Adipocyte (in vitro differentiated cells): ENCODE results near the gene EPHA4.

Experiments
- DNase-seq: peaks from one replicate; pipeline ENCODE4 v3.0.0-alpha.2; 2015; ENCODE audit warnings: low read depth
- H3K27me3 ChIP-seq: replicated peaks from 2 replicates; pipeline ENCODE4 v1.7.0; 2013; ENCODE audit warnings: mild to moderate bottlenecking, low read length, moderate library complexity; ENCODE audit not compliant: control insufficient read depth, insufficient read depth
- H3K36me3 ChIP-seq: 2 replicates; pipeline ENCODE4 v1.7.0; 2013; ENCODE audit warnings: low read length, mild to moderate bottlenecking, moderate library complexity; ENCODE audit not compliant: control insufficient read depth, insufficient read depth, severe bottlenecking
- H3K4me1 ChIP-seq: 2 replicates; pipeline ENCODE4 v1.7.0; 2013; ENCODE audit warnings: mild to moderate bottlenecking, low read length, moderate library complexity; ENCODE audit not compliant: control insufficient read depth, insufficient read depth
- H3K4me3 ChIP-seq: 2 replicates; pipeline ENCODE4 v1.7.0; 2013; ENCODE audit warnings: mild to moderate bottlenecking, low read length, moderate library complexity
- H3K9ac ChIP-seq: 2 replicates; pipeline ENCODE4 v1.7.0; 2013; ENCODE audit warnings: mild to moderate bottlenecking, low read length, moderate library complexity
- H3K9me3 ChIP-seq: 2 replicates; pipeline ENCODE4 v1.7.0; 2013; ENCODE audit warnings: mild to moderate bottlenecking, low read length, moderate library complexity; ENCODE audit not compliant: control insufficient read depth

Gene EPHA4

GRCh38 chr2:221484761-221485502, 87.2 kb downstream of the EPHA4 start:
- Histone ChIP-seq H3K36me3 (no peaks in the 10 kb centered on the region), H3K4me3 (no peak overlapping the region), H3K9me3 (no peaks in the 10 kb centered on the region), H3K9ac (no peak overlapping the region), H3K4me1 (peaks cover 50% of the 10 kb centered on the region), H3K27me3 (no peaks in the 10 kb centered on the region)
- no peak for DNase-seq

GRCh38 chr2:221482666-221483455, 89.2 kb downstream of the EPHA4 start:
- H3K36me3 ChIP-seq, result no peaks in the 10 kb centered on the region
- no peak for DNase-seq
- H3K9ac ChIP-seq, result no peak overlapping the region
- H3K27me3 ChIP-seq, result no peaks in the 10 kb centered on the region
- H3K4me1 ChIP-seq, result peaks cover 48% of the 10 kb centered on the region
- H3K4me3 ChIP-seq, result peak overlapping the region; percentile 50
- no peaks in the 10 kb centered on the region for H3K9me3 ChIP-seq

GRCh38 chr2:221480821-221481220, 91.3 kb downstream of the EPHA4 start:
- no peak for DNase-seq
- Histone ChIP-seq H3K9ac (peak overlapping the region; percentile 61), H3K4me1 (peaks cover 54% of the 10 kb centered on the region), H3K9me3 (no peaks in the 10 kb centered on the region), H3K27me3 (no peaks in the 10 kb centered on the region), H3K4me3 (peak overlapping the region; percentile 30), H3K36me3 (no peaks in the 10 kb centered on the region)

- H3K4me1 ChIP-seq, result peaks cover 48% of the 10 kb centered on the region
- DNase-seq, result no peak
- H3K9me3 ChIP-seq, result no peaks in the 10 kb centered on the region
- no peaks in the 10 kb centered on the region for H3K27me3 ChIP-seq
- H3K4me3 ChIP-seq, result peak overlapping the region; percentile 30
- peak overlapping the region; percentile 61 for H3K9ac ChIP-seq
- no peaks in the 10 kb centered on the region for H3K36me3 ChIP-seq
These were observed 91.9 kb downstream of the EPHA4 start for GRCh38 chr2:221480163-221480562.

- peak overlapping the region; percentile 12 for H3K9ac ChIP-seq
- no peaks in the 10 kb centered on the region for H3K9me3 ChIP-seq
- no peak for DNase-seq
- no peaks in the 10 kb centered on the region for H3K36me3 ChIP-seq
- no peaks in the 10 kb centered on the region for H3K27me3 ChIP-seq
- H3K4me3 ChIP-seq, result no peak overlapping the region
- H3K4me1 ChIP-seq, result peaks cover 41% of the 10 kb centered on the region
These were observed 93.6 kb downstream of the EPHA4 start for GRCh38 chr2:221478485-221478863.

GRCh38 chr2:221477714-221478484, 94.2 kb downstream of the EPHA4 start:
- Histone ChIP-seq H3K9me3 (no peaks in the 10 kb centered on the region), H3K9ac (peak overlapping the region; percentile 12), H3K4me3 (no peak overlapping the region), H3K4me1 (peaks cover 39% of the 10 kb centered on the region), H3K27me3 (no peaks in the 10 kb centered on the region), H3K36me3 (no peaks in the 10 kb centered on the region)
- peak; percentile 61 for DNase-seq

GRCh38 chr2:221476195-221476594, 95.9 kb downstream of the EPHA4 start:
- no peak overlapping the region for H3K9ac ChIP-seq
- no peaks in the 10 kb centered on the region for H3K36me3 ChIP-seq
- H3K4me3 ChIP-seq, result no peak overlapping the region
- H3K27me3 ChIP-seq, result no peaks in the 10 kb centered on the region
- no peaks in the 10 kb centered on the region for H3K9me3 ChIP-seq
- peaks cover 32% of the 10 kb centered on the region for H3K4me1 ChIP-seq
- DNase-seq, result no peak

- Histone ChIP-seq H3K4me1 (peaks cover 12% of the 10 kb centered on the region), H3K36me3 (no peaks in the 10 kb centered on the region)
- no peak for DNase-seq
These were observed 98.7 kb downstream of the EPHA4 start for GRCh38 chr2:221473451-221473850.

GRCh38 chr2:221468317-221468716, 103.8 kb downstream of the EPHA4 start:
- H3K9me3 ChIP-seq, result no peaks in the 10 kb centered on the region
- no peak overlapping the region for H3K9ac ChIP-seq
- H3K27me3 ChIP-seq, result no peaks in the 10 kb centered on the region
- H3K36me3 ChIP-seq, result no peaks in the 10 kb centered on the region
- DNase-seq, result no peak
- no peak overlapping the region for H3K4me3 ChIP-seq
- peaks cover 8% of the 10 kb centered on the region for H3K4me1 ChIP-seq

More at GRCh38 chr2:221473451-221473850, 98.7 kb downstream of the EPHA4 start:
- Histone ChIP-seq H3K9ac (no peak overlapping the region), H3K27me3 (no peaks in the 10 kb centered on the region), H3K9me3 (no peaks in the 10 kb centered on the region), H3K4me3 (no peak overlapping the region)

GRCh38 chr2:221467610-221468009, 104.5 kb downstream of the EPHA4 start:
- no peak overlapping the region for H3K9ac ChIP-seq
- peaks cover 8% of the 10 kb centered on the region for H3K4me1 ChIP-seq
- H3K27me3 ChIP-seq, result no peaks in the 10 kb centered on the region
- H3K4me3 ChIP-seq, result no peak overlapping the region
- H3K36me3 ChIP-seq, result no peaks in the 10 kb centered on the region
- no peaks in the 10 kb centered on the region for H3K9me3 ChIP-seq
- peak; percentile 66 for DNase-seq

- H3K9ac ChIP-seq, result no peak overlapping the region
- no peak for DNase-seq
- H3K4me3 ChIP-seq, result no peak overlapping the region
- H3K4me1 ChIP-seq, result peaks cover 8% of the 10 kb centered on the region
- H3K36me3 ChIP-seq, result no peaks in the 10 kb centered on the region
- no peaks in the 10 kb centered on the region for H3K9me3 ChIP-seq
- H3K27me3 ChIP-seq, result no peaks in the 10 kb centered on the region
These were observed 105.4 kb downstream of the EPHA4 start for GRCh38 chr2:221466744-221467143.
